Natural killer cell (primary cell): Measurements from ENCODE around the gene ZNF407. TPM values are rescaled to one million over a fixed set of nuclear protein-coding genes. Genes with fewer than 3 reads are reported as not detected.

ENCODE experiments used
- ATAC-seq, 3 donors: fragments of 150-1000 bp in 2 of 3; fragments of 200-7000 bp in 1 of 3; cut with Tn5 transposase; 1 replicate in 1 of 3; 2 replicates in 2 of 3; pipeline ENCODE4 v1.10.0; 2021; ENCODE audit warnings: mild to moderate bottlenecking in 2 of 3, moderate library complexity in 2 of 3
- DNase-seq, 2 donors: peaks; one replicate each; pipeline versions ENCODE4 v3.0.0 to v3.0.0-alpha.2; 2013 to 2021; ENCODE audit warnings: mixed read lengths in 1 of 2
- H3K27ac ChIP-seq: one replicate; pipeline ENCODE4 v1.5.1; 2013; ENCODE audit warnings: mild to moderate bottlenecking, low read length
- H3K27me3 ChIP-seq: one replicate; pipeline ENCODE4 v1.6.1; 2013; ENCODE audit warnings: low read length; ENCODE audit not compliant: control insufficient read depth, insufficient read depth
- H3K36me3 ChIP-seq: one replicate; pipeline ENCODE4 v1.6.1; 2013; ENCODE audit warnings: low read length; ENCODE audit not compliant: control insufficient read depth, insufficient read depth
- H3K4me1 ChIP-seq: one replicate; pipeline ENCODE4 v1.6.1; 2013; ENCODE audit warnings: low read length; ENCODE audit not compliant: control insufficient read depth, insufficient read depth
- H3K4me3 ChIP-seq: one replicate; pipeline ENCODE4 v1.5.1; 2013; ENCODE audit warnings: low read length
- H3K9me3 ChIP-seq: one replicate; pipeline ENCODE4 v1.6.1; 2013; ENCODE audit warnings: low read length; ENCODE audit not compliant: control insufficient read depth, insufficient read depth
- H3K27ac Mint-ChIP-seq, 2 donors: one replicate each; pipeline ENCODE4 v1.8.0; 2022; ENCODE audit warnings: mild to moderate bottlenecking in 2 of 2, mixed read lengths in 2 of 2, moderate library complexity in 1 of 2
- H3K27me3 Mint-ChIP-seq, 2 donors: one replicate each; pipeline ENCODE4 v1.8.0; 2022; ENCODE audit warnings: low read depth in 2 of 2, mixed read lengths in 2 of 2
- H3K36me3 Mint-ChIP-seq: one replicate; pipeline ENCODE4 v1.8.0; 2022; ENCODE audit warnings: mixed read lengths
- H3K4me1 Mint-ChIP-seq, 2 donors: one replicate each; pipeline ENCODE4 v1.8.0; 2022; ENCODE audit warnings: mixed read lengths in 2 of 2
- H3K4me3 Mint-ChIP-seq: one replicate; pipeline ENCODE4 v1.8.0; 2022; ENCODE audit warnings: mild to moderate bottlenecking, moderate library complexity, mixed read lengths
- H3K9me3 Mint-ChIP-seq, 2 donors: one replicate each; pipeline ENCODE4 v1.8.0; 2022; ENCODE audit warnings: mixed read lengths in 2 of 2
- WGBS: methylation state at CpG from one replicate; pipeline ENCODE4 v1.1.7; 2013; ENCODE audit warnings: missing lambda C conversion rate; ENCODE audit not compliant: insufficient coverage; 5-methylcytosine and 5-hydroxymethylcytosine counted together
- intact Hi-C: fragments of 100-400 bp; cut with micrococcal nuclease; formaldehyde crosslinking; loops from one replicate; pipeline ENCODE4 v1.14.2; 2022
- total RNA-seq, 4 donors: library from RNA; stranded (reverse); fragments of 120-200 nt in 1 of 4; gene quantifications; one replicate each; pipeline versions ENCODE4 v1.2.3 to v1.2.4, GENCODE V29; 2013 to 2022
- TF ChIP-seq, protein P1 (sequence below): fragments of 200-600 bp; IDR thresholded peaks from one replicate; pipeline ENCODE4 v1.8.0; 2022; ENCODE audit warnings: antibody characterized with exemption

ZNF407 gene
- total RNA-seq, 3 donors from 2014 or later (not counting 1 experiment from before 2014, with no cell fraction given): 28.4 to 36.7 (median 36.3) TPM

DNA sequence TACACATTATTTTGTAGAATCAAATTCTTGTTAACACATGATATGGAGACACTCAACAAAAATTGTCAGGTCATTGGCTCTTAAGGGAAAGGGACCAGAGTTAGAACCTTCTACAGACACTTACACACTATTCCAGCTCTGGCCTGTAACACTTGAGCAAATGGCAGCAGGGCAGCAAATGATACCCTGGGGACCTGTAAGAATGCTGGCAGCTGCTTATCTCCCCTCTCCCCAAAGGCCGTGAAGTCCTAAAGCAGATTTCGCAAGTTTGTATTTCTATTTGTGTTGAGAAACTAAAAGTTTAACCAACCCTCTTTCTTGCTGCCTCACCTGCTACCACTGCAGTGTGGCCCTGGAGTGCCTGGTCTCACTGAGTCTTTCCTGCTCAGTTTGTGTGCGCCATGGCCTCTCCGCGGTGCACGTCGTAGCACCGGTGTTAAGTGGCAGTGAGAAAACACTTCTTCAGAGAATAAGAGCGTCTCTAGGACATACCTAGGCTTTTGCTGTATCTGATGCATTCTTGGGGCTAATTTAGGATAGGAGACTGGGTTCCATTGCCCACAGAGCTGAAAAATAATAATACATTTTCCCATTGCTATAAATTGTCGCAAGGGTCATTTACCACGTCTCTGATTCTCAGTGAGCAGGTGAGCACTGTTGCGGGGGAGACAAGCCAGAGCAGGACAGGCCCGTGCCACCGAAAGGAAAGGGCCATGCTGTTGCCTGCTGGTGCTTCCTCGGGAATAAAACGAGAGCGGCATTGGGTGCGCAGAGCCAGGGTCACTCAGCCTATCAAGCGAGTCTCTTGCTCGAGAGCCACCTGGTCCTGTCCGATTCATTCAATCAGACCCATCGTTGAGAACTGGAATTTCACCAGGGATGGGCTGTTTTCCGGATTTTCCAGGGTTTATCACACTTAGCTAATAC is 406.4 kb downstream of the ZNF407 start:
- TF ChIP-seq, protein P1, sequence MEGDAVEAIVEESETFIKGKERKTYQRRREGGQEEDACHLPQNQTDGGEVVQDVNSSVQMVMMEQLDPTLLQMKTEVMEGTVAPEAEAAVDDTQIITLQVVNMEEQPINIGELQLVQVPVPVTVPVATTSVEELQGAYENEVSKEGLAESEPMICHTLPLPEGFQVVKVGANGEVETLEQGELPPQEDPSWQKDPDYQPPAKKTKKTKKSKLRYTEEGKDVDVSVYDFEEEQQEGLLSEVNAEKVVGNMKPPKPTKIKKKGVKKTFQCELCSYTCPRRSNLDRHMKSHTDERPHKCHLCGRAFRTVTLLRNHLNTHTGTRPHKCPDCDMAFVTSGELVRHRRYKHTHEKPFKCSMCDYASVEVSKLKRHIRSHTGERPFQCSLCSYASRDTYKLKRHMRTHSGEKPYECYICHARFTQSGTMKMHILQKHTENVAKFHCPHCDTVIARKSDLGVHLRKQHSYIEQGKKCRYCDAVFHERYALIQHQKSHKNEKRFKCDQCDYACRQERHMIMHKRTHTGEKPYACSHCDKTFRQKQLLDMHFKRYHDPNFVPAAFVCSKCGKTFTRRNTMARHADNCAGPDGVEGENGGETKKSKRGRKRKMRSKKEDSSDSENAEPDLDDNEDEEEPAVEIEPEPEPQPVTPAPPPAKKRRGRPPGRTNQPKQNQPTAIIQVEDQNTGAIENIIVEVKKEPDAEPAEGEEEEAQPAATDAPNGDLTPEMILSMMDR: no peak
- no peak overlapping the region for H3K4me3 ChIP-seq
- WGBS: 97% methylated on average over 21 of the region's 23 CpGs

DNA sequence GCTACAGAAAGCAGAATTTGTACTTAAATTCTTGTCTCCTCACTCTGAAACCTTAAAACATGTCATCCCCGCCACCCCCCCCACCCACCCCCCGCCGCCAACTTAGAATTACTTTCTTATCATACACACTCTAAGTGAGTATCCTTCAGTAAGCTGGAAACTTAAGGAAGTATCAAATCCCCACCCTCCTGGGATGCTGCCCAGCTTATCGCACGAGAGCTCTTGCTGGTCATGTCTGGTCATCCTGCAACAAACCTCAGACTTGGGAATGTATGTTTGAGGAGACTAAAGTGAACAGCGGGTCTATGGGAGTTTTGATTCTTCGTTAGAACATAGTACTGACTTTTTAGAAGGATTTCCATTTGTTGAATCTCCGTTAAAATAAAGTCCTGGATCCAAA is 408.0 kb downstream of the ZNF407 start:
- Histone ChIP-seq H3K27ac (no peak overlapping the region), H3K9me3 (no peaks in the 10 kb centered on the region), H3K27me3 (no peaks in the 10 kb centered on the region), H3K36me3 (no peaks in the 10 kb centered on the region), H3K4me1 (no peaks in the 10 kb centered on the region), H3K4me3 (no peak overlapping the region)
- DNase-seq: no peak
- Mint-ChIP-seq H3K4me3 (no peak overlapping the region), H3K9me3 (no peaks in the 10 kb centered on the region), H3K27me3 (peaks cover 8 to 16% of the 10 kb centered on the region in 2 donors), H3K4me1 (peaks cover 7 to 24% of the 10 kb centered on the region in 2 donors), H3K36me3 (no peaks in the 10 kb centered on the region), H3K27ac (no peak overlapping the region)
- 98% methylated on average over 5 of the region's 8 CpGs for WGBS
- intact Hi-C loops: loop anchor here (5.0 kb wide), 1 partner anchor 33 kb away; no protein-coding TSS in a partner anchor
- TF ChIP-seq, protein P1: no peak
- no peak for ATAC-seq

More for the DNA sequence above, 406.4 kb downstream of the ZNF407 start:
- Mint-ChIP-seq H3K27ac (no peak overlapping the region), H3K27me3 (peaks cover 5 to 7% of the 10 kb centered on the region in 2 donors), H3K4me3 (no peak overlapping the region), H3K4me1 (peaks cover 7 to 19% of the 10 kb centered on the region in 2 donors), H3K9me3 (no peaks in the 10 kb centered on the region), H3K36me3 (no peaks in the 10 kb centered on the region)
- H3K9me3 ChIP-seq: no peaks in the 10 kb centered on the region
- H3K4me1 ChIP-seq: no peaks in the 10 kb centered on the region
- H3K27me3 ChIP-seq: no peaks in the 10 kb centered on the region
- DNase-seq (no peak), ATAC-seq (no peak)
- no peaks in the 10 kb centered on the region for H3K36me3 ChIP-seq
- no peak overlapping the region for H3K27ac ChIP-seq
- intact Hi-C loops: no loop called here

DNA sequence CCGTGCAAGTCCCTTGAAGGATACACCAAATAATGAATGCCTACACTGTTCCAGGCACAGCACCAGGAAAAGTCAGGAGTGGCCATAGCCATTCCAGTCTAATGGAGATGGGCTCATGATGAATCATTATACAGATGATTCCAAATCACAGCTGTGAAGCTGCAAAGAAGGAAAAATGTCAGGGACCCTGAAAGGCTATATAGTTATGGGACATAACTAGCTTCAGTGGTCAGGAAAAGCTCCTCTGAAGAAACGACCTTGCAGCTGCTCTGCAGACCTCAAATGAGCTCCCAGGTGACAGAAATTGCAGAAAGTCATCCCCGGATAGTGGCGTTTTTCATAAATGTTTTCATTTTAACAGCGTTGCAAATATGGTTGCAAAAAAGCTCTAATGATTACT is 410.5 kb downstream of the ZNF407 start:
- TF ChIP-seq, protein P1: no peak
- Mint-ChIP-seq H3K4me1 (peaks cover 2 to 18% of the 10 kb centered on the region in 2 donors), H3K27ac (no peak overlapping the region), H3K36me3 (no peaks in the 10 kb centered on the region), H3K9me3 (no peaks in the 10 kb centered on the region), H3K27me3 (peaks cover 12 to 24% of the 10 kb centered on the region in 2 donors), H3K4me3 (no peak overlapping the region)
- ATAC-seq: no peak
- no peak for DNase-seq
- intact Hi-C loops: loop anchor here (5.0 kb wide), 1 partner anchor 36 kb away; no protein-coding TSS in a partner anchor
- Histone ChIP-seq H3K36me3 (no peaks in the 10 kb centered on the region), H3K27me3 (no peaks in the 10 kb centered on the region), H3K4me3 (no peak overlapping the region), H3K9me3 (no peaks in the 10 kb centered on the region), H3K27ac (no peak overlapping the region), H3K4me1 (no peaks in the 10 kb centered on the region)
- WGBS: 93% methylated on average over 4 of the region's 5 CpGs
